NCI-H2029 treated with DMSO at 0.1 percent for 48 hours (cell line): ENCODE results near the gene MAP3K10.

ENCODE experiments used
- DNase-seq: peaks from one replicate; lab custom pipeline; 2025; lab: John Stamatoyannopoulos, UW

The MAP3K10 gene

DNA sequence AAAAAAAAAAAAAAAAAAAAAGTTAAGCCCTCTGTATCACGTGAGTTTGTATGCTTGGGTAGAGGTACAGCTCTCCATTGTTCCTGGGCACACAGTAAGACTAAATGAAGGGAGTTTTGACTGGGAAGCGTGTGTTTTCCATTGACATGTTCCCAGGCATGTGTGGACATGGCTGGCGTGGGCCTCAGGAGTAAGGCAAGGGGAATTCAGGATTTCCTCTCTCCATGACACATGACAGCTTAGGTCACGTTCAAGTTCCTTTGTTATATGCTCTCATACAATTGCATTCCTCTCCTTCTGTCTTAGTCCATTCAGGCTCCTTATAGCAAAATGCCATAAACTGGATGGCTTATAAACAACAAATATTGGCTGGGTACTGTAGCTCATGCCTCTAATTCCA lies 17.1 kb upstream of the MAP3K10 start:
- no peak for DNase-seq

GRCh38 chr19:40175820-40176219 lies 15.4 kb upstream of the MAP3K10 start:
- DNase-seq: no peak

DNA sequence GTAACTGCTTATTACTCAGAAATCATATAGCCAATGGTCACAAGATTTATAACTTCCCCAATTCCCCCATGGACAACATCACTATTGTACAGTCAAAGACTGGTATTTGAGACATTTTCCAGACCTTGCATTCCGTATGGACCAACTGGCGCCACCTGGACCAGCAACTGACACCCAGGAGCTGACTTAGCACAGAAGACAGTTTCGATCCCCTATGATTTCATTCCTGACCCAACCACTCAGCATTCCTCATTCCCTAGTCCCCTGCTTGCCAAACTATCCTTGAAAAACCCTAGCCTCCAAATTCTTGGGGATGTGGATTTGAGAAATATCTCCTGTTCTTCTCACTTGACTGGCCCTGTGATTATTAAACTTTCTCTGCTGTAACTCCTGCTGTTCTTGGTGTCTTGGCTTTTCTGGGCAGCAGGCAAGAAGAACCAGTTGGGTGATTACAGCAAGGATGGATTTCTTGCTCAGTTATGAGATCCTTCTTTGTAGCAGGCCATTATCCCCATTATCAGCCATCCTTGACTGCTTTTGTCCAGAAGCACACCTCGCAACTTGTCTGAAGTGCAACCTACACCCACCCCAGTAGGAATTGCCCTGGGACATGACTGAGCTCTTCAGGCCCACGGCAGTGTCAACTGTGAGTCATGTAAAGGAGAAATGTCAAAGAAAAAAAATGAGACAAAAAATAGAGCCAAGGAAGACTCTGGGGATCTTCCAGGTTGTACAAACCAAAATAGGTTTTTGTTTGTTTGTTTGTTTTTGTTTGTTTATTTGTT lies 13.7 kb upstream of the MAP3K10 start:
- DNase-seq: no peak

DNA sequence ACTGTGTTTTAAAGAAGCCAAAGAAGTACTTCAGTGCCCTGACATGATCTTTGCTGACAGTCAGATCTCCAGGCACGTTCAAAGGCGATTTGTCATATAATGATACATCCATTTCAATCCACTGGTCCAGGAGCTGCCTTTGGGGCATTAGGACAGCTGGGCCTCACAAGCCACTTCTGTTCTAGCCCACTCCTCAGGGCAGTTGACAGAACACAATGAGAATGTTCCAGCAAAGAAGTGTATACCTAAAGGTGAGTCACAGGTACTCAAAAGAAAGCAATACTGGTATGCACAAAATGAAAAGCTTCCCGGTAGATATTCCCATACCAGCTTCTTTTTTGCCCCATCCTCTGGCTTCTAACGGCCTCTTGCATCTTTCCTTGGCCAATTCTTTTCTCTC lies 12.5 kb upstream of the MAP3K10 start:
- DNase-seq: no peak

- DNase-seq: no peak
Measured at GRCh38 chr19:40184273-40184672, 7.0 kb upstream of the MAP3K10 start.

DNA sequence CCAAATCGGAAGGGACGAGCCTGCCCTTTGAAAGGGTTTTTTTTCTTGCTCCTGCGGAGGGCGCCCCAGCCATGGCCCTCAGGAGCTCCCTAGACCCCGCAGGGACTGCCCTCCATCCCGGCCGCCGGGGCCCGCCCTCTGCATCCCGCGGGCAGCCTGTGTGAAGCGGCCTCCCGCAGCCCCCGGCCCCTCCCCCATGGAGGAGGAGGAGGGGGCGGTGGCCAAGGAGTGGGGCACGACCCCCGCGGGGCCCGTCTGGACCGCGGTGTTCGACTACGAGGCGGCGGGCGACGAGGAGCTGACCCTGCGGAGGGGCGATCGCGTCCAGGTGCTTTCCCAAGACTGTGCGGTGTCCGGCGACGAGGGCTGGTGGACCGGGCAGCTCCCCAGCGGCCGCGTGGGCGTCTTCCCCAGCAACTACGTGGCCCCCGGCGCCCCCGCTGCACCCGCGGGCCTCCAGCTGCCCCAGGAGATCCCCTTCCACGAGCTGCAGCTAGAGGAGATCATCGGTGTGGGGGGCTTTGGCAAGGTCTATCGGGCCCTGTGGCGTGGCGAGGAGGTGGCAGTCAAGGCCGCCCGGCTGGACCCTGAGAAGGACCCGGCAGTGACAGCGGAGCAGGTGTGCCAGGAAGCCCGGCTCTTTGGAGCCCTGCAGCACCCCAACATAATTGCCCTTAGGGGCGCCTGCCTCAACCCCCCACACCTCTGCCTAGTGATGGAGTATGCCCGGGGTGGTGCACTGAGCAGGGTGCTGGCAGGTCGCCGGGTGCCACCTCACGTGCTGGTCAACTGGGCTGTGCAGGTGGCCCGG lies 815 bp downstream of the MAP3K10 start:
- DNase-seq: no peak

GRCh38 chr19:40192758-40193586 lies 1.7 kb downstream of the MAP3K10 start:
- no peak for DNase-seq

DNA sequence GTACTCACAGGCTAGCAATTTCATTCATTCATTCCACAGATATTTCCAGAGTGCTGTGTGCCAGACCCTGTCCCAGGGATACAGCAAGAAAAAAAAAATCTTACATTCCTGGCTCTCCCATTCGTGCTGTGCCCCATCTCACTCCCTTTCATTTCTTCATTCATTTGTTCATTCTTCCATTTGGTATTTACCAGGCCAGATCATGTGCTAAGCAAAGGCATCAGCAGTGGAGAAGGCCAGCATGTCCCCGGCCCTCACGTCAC lies 2.3 kb downstream of the MAP3K10 start:
- DNase-seq: no peak

- no peak for DNase-seq
Measured at GRCh38 chr19:40198272-40198990, 7.2 kb downstream of the MAP3K10 start.

- no peak for DNase-seq
Measured at GRCh38 chr19:40200341-40201099, 9.3 kb downstream of the MAP3K10 start.

DNA sequence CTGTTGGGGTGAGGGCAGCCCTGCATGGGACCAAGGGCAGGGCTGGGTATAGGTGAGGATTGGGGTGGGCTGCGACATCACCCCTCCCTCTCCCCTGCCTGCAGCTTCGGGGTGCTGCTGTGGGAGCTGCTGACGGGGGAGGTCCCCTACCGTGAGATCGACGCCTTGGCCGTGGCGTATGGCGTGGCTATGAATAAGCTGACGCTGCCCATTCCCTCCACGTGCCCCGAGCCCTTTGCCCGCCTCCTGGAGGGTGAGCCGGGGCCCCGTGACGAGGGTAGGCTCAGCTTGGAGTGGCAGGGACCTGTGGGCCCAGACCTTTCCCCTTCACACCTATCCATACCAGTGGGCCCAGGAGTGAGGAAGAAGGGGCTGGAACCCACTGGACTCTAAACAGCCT lies 13.2 kb downstream of the MAP3K10 start:
- no peak for DNase-seq

DNA sequence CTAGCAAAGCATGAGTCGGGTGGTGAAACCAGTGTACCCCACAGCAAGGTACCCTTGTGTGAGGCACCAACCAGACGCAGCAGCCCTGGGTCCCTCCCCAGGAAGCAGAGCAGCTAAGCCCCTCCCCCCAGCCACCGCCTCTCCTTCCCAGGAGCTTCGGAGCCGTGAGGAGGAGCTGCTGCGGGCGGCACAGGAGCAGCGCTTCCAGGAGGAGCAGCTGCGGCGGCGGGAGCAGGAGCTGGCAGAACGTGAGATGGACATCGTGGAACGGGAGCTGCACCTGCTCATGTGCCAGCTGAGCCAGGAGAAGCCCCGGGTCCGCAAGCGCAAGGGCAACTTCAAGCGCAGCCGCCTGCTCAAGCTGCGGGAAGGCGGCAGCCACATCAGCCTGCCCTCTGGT lies 14.5 kb downstream of the MAP3K10 start:
- DNase-seq: no peak

DNA sequence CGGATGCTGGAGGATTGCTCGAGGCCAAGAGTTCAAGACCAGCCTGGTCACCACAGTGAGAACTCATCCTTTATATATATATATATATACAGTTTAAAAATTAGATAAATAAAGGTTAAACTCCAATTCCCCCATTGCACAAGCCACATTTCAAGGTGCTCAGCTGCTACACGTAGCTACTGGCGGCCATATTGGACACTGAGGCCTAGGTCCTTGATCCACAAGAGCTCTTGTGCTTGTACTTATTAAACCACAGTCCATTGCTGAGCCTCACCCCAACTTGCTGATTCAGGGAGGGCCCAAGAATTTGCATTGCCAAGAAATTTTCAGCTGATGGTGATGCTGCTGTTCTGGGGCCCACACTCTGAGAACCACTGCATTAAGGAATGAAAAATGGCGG lies 17.4 kb downstream of the MAP3K10 start:
- DNase-seq: no peak

DNA sequence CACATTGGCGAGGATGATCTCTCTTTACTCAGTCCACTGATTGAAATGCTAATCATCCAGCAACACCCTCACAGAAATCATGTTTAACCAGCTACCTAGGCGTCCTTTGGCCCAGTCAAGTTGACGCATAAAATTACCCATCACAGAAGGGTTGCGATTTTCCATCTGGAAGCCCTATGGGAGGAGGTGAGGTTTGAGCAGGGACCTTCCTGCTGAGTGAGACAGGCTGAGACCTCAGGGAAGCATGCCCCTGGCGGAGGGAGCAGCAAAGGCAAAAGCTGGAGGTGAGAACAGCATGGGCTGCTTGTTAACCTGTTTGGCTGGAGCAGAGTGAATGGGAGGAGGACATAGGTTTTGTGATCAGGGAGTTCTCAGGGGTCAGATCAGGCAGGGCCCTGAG lies 19.7 kb downstream of the MAP3K10 start:
- DNase-seq: no peak

DNA sequence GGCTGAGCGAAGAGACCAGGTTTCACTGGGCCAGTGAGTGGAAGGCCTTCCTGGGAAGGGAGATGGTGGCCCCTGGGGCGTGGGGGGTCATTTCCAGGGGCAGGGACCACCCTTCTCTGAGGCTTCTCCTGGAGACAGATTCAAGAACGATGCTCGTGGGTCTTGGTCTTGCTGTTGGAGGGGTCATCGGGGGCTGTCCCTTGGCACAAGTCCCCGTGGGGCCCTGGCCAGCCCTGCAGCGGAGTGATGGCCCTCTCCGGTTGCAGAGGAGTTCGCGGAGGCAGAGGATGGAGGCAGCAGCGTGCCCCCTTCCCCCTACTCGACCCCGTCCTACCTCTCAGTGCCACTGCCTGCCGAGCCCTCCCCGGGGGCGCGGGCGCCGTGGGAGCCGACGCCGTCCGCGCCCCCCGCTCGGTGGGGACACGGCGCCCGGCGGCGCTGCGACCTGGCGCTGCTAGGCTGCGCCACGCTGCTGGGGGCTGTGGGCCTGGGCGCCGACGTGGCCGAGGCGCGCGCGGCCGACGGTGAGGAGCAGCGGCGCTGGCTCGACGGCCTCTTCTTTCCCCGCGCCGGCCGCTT lies 22.1 kb downstream of the MAP3K10 start:
- no peak for DNase-seq

DNA sequence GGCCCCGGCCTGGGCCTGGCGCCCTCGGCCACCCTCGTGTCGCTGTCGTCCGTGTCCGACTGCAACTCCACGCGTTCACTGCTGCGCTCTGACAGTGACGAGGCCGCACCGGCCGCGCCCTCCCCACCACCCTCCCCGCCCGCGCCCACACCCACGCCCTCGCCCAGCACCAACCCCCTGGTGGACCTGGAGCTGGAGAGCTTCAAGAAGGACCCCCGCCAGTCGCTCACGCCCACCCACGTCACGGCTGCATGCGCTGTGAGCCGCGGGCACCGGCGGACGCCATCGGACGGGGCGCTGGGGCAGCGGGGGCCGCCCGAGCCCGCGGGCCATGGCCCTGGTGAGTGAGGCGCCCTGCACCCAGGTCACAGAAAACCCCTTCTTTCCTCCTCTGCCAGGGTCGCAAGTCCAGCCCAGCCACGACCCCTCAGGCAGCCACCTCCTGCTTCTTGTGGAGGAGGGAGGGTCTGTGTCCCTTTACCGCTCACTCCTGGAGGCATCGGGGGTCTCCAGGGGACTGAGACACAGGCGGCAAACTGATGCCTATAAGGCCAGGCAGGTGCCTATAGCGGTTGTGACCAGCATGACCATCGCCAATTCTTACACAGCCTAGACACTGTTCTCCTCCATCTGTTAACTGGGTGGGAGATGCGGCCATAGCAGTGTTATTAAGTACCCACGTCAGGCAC lies 22.8 kb downstream of the MAP3K10 start:
- DNase-seq: no peak

- DNase-seq: no peak
Measured at GRCh38 chr19:40214936-40215335, 23.7 kb downstream of the MAP3K10 start.

DNA sequence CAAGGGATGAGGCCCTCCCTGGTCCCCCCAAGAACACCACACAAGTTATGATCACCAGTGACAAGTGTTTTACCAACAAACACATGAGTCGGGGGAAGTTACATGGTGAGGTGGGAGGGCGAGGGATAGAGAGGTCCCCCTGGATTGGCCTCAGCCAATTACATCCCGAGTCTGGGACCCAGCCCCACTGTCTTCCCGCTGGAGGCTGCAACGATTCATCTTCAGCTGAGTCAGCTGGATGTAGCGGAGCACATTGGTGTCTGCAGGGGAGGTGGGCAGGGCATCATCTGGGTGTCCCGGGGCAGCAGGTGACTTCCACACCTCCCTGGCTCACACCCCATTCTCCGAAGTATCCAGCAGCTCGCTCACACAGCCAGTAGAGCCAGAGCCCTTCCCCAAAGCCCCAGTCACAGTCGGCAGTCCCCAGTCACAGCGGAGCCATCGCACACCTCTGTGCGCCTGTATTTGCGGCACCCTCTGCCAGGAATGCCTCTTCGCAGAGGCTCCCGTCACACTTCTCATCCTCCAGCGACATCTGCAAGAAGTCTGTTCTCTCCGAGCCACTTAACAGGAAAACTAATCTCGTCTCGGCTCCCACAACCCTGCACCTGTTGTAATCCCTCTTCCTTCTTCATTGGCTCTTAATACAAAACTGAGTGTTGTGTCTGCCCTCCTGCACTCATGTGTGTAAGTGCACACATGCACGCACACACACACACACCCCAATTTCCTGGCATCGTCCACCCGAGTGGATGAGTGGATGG lies 25.0 kb downstream of the MAP3K10 start:
- DNase-seq: no peak

DNA sequence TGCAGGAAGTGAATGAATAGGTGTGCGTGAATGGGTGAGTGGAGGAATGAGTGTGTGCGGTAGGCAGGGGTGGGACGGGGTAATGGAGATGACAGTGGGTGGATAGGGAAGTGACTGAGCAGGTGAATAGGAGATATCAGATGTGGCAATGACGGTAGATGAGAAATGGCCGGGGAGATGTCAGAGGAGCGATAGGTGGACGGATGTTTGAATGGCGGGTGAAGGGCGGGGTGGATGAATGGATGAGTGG lies 25.5 kb downstream of the MAP3K10 start:
- no peak for DNase-seq
